ENCODE results near the gene FLT1.

Gene FLT1

DNA sequence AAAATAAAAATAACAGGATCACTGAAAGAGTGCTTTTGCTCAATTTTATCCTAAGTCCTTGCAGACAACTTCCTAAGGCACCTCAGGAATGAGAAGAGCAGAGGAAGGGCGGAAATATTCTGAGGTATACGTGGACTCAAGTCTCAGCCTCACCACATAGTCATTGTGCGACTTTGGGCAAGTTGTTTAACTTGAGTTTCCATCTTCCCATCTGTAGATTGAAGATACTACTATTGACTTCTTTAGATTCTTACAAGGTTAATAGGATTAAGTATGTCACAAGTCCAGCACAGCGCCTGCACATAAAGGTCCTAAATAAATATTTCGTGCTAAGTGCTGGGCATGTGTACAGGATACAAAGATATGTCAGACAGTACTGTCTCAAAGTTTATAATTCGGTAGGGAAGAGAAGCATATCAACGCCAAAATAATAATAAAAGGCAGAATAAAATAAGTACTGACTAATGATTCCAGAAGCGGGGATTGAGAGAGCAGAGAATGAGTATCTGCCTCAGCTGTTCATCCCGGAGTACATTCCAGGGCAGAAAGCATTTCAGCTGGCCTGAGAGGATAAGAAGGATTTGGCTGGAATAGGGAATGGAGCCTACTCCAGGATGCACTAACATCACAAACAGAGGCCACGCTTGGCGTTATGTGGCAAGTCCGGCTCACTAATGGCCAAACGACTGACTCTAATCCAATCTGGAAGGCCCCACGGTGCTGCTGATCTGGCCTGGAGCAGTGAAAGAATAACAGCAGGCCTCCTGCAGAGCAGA, 139.7 kb downstream of the FLT1 start:
- H3K4me3 ChIP-seq (ENCODE audit: insufficient read depth, low read depth, low read length, poor library complexity, severe bottlenecking), result no peak overlapping the region
- no peak overlapping the region for H3K27ac ChIP-seq (ENCODE audit: insufficient read depth, low read length, poor library complexity, severe bottlenecking)
- H3K36me3 ChIP-seq (ENCODE audit: control insufficient read depth, insufficient read depth, low read length), result no peaks in the 10 kb centered on the region
- no peaks in the 10 kb centered on the region for H3K27me3 ChIP-seq (replicated peaks; ENCODE audit: control insufficient read depth, insufficient read depth, low read length, poor library complexity, severe bottlenecking)
- H3K9me3 ChIP-seq (ENCODE audit: control insufficient read depth, low read length), result no peaks in the 10 kb centered on the region
- DNase-seq, result no peak
- no peaks in the 10 kb centered on the region for H3K4me1 ChIP-seq (ENCODE audit: control insufficient read depth, insufficient read depth, low read length, poor library complexity, severe bottlenecking)

GRCh38 chr13:28353679-28354078, 141.2 kb downstream of the FLT1 start:
- H3K4me3 ChIP-seq (ENCODE audit: insufficient read depth, low read depth, low read length, poor library complexity, severe bottlenecking), result no peak overlapping the region
- no peak for DNase-seq
- H3K9me3 ChIP-seq (ENCODE audit: control insufficient read depth, low read length), result no peaks in the 10 kb centered on the region
- no peaks in the 10 kb centered on the region for H3K27me3 ChIP-seq (replicated peaks; ENCODE audit: control insufficient read depth, insufficient read depth, low read length, poor library complexity, severe bottlenecking)
- H3K4me1 ChIP-seq (ENCODE audit: control insufficient read depth, insufficient read depth, low read length, poor library complexity, severe bottlenecking), result no peaks in the 10 kb centered on the region
- no peaks in the 10 kb centered on the region for H3K36me3 ChIP-seq (ENCODE audit: control insufficient read depth, insufficient read depth, low read length)
- H3K27ac ChIP-seq (ENCODE audit: insufficient read depth, low read length, poor library complexity, severe bottlenecking), result no peak overlapping the region

DNA sequence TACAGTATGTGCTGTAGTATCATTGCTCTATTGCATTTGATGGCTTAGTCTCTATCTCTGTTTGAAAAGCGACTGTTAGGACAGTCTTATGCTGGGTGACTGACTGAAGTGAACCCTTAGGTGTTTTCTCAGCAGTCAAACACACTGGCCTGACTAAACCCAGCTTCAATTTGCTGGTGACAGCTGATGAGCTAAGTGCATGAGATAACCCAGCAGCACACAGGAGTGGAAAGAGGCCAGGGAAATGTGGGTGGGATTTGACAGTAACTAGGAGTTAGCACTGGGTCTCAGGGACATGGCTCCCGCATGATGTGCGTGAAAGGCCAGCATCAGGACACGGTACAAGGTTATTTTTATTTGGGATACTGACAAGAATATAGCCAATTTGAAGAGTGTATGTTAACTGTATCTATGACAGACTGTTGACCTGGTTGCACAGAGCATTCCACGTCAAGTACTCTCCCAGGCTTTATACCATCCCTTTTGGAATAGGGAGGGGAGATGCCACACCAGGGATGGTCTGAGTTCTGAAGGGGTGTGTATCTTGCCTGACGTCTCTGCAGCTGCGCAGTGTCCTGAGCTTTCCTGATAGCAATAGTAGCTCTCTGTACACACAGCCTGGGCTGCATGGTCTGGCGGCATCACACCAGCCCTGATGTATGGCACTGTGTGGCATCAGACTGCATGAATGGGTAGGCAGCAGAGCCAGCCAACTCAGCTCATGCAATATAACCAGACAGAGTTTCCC, 144.8 kb downstream of the FLT1 start:
- no peaks in the 10 kb centered on the region for H3K9me3 ChIP-seq (ENCODE audit: control insufficient read depth, low read length)
- no peak overlapping the region for H3K27ac ChIP-seq (ENCODE audit: insufficient read depth, low read length, poor library complexity, severe bottlenecking)
- no peaks in the 10 kb centered on the region for H3K27me3 ChIP-seq (replicated peaks; ENCODE audit: control insufficient read depth, insufficient read depth, low read length, poor library complexity, severe bottlenecking)
- no peaks in the 10 kb centered on the region for H3K4me1 ChIP-seq (ENCODE audit: control insufficient read depth, insufficient read depth, low read length, poor library complexity, severe bottlenecking)
- no peak for DNase-seq
- H3K4me3 ChIP-seq (ENCODE audit: insufficient read depth, low read depth, low read length, poor library complexity, severe bottlenecking), result no peak overlapping the region
- no peaks in the 10 kb centered on the region for H3K36me3 ChIP-seq (ENCODE audit: control insufficient read depth, insufficient read depth, low read length)

GRCh38 chr13:28349371-28349770, 145.6 kb downstream of the FLT1 start:
- Histone ChIP-seq H3K36me3 (ENCODE audit: control insufficient read depth, insufficient read depth, low read length) (no peaks in the 10 kb centered on the region), H3K9me3 (ENCODE audit: control insufficient read depth, low read length) (no peaks in the 10 kb centered on the region), H3K27me3 (replicated peaks; ENCODE audit: control insufficient read depth, insufficient read depth, low read length, poor library complexity, severe bottlenecking) (no peaks in the 10 kb centered on the region), H3K4me3 (ENCODE audit: insufficient read depth, low read depth, low read length, poor library complexity, severe bottlenecking) (no peak overlapping the region), H3K27ac (ENCODE audit: insufficient read depth, low read length, poor library complexity, severe bottlenecking) (no peak overlapping the region), H3K4me1 (ENCODE audit: control insufficient read depth, insufficient read depth, low read length, poor library complexity, severe bottlenecking) (no peaks in the 10 kb centered on the region)
- DNase-seq, result no peak

- no peak for DNase-seq
- Histone ChIP-seq H3K9me3 (ENCODE audit: control insufficient read depth, low read length) (no peaks in the 10 kb centered on the region), H3K4me3 (ENCODE audit: insufficient read depth, low read depth, low read length, poor library complexity, severe bottlenecking) (no peak overlapping the region), H3K36me3 (ENCODE audit: control insufficient read depth, insufficient read depth, low read length) (no peaks in the 10 kb centered on the region), H3K27me3 (replicated peaks; ENCODE audit: control insufficient read depth, insufficient read depth, low read length, poor library complexity, severe bottlenecking) (no peaks in the 10 kb centered on the region), H3K27ac (ENCODE audit: insufficient read depth, low read length, poor library complexity, severe bottlenecking) (no peak overlapping the region), H3K4me1 (ENCODE audit: control insufficient read depth, insufficient read depth, low read length, poor library complexity, severe bottlenecking) (no peaks in the 10 kb centered on the region)
These were observed 147.2 kb downstream of the FLT1 start for GRCh38 chr13:28347456-28348371.

- H3K27ac ChIP-seq (ENCODE audit: insufficient read depth, low read length, poor library complexity, severe bottlenecking), result no peak overlapping the region
- no peaks in the 10 kb centered on the region for H3K4me1 ChIP-seq (ENCODE audit: control insufficient read depth, insufficient read depth, low read length, poor library complexity, severe bottlenecking)
- H3K4me3 ChIP-seq (ENCODE audit: insufficient read depth, low read depth, low read length, poor library complexity, severe bottlenecking), result no peak overlapping the region
- H3K36me3 ChIP-seq (ENCODE audit: control insufficient read depth, insufficient read depth, low read length), result no peaks in the 10 kb centered on the region
- H3K27me3 ChIP-seq (replicated peaks; ENCODE audit: control insufficient read depth, insufficient read depth, low read length, poor library complexity, severe bottlenecking), result no peaks in the 10 kb centered on the region
- no peak for DNase-seq
- no peaks in the 10 kb centered on the region for H3K9me3 ChIP-seq (ENCODE audit: control insufficient read depth, low read length)
These were observed 148.8 kb downstream of the FLT1 start for GRCh38 chr13:28346154-28346553.

GRCh38 chr13:28344163-28344562, 150.8 kb downstream of the FLT1 start:
- Histone ChIP-seq H3K36me3 (ENCODE audit: control insufficient read depth, insufficient read depth, low read length) (no peaks in the 10 kb centered on the region), H3K27me3 (replicated peaks; ENCODE audit: control insufficient read depth, insufficient read depth, low read length, poor library complexity, severe bottlenecking) (no peaks in the 10 kb centered on the region)

DNA sequence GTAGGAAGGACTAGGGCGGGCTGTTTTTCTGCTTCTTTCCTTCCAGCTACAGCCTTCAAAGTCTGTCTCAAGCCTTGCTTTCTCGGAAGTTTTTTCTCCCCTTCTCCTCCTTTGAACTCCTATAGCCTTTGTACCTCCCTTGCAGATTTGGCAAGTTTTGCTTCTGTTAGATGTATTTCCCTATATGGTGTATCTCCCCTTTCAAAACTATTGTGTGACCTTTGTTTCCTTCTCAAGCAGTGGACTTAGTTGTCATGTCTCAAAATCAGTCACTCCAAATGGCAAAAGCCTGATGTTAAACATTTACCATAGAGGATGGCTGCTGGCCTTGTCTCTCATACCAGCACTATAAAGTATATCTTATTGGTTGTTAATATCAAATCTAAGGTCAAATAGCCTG, 152.7 kb downstream of the FLT1 start:
- no peak overlapping the region for H3K4me3 ChIP-seq (ENCODE audit: insufficient read depth, low read depth, low read length, poor library complexity, severe bottlenecking)
- H3K36me3 ChIP-seq (ENCODE audit: control insufficient read depth, insufficient read depth, low read length), result no peaks in the 10 kb centered on the region
- H3K27me3 ChIP-seq (replicated peaks; ENCODE audit: control insufficient read depth, insufficient read depth, low read length, poor library complexity, severe bottlenecking), result no peaks in the 10 kb centered on the region
- no peak overlapping the region for H3K27ac ChIP-seq (ENCODE audit: insufficient read depth, low read length, poor library complexity, severe bottlenecking)
- no peaks in the 10 kb centered on the region for H3K4me1 ChIP-seq (ENCODE audit: control insufficient read depth, insufficient read depth, low read length, poor library complexity, severe bottlenecking)
- H3K9me3 ChIP-seq (ENCODE audit: control insufficient read depth, low read length), result no peaks in the 10 kb centered on the region
- DNase-seq, result no peak

More at GRCh38 chr13:28344163-28344562, 150.8 kb downstream of the FLT1 start:
- Histone ChIP-seq H3K27ac (ENCODE audit: insufficient read depth, low read length, poor library complexity, severe bottlenecking) (no peak overlapping the region), H3K4me1 (ENCODE audit: control insufficient read depth, insufficient read depth, low read length, poor library complexity, severe bottlenecking) (no peaks in the 10 kb centered on the region), H3K4me3 (ENCODE audit: insufficient read depth, low read depth, low read length, poor library complexity, severe bottlenecking) (no peak overlapping the region), H3K9me3 (ENCODE audit: control insufficient read depth, low read length) (no peaks in the 10 kb centered on the region)
- no peak for DNase-seq

- Histone ChIP-seq H3K36me3 (ENCODE audit: control insufficient read depth, insufficient read depth, low read length) (no peaks in the 10 kb centered on the region), H3K4me3 (ENCODE audit: insufficient read depth, low read depth, low read length, poor library complexity, severe bottlenecking) (no peak overlapping the region), H3K27me3 (replicated peaks; ENCODE audit: control insufficient read depth, insufficient read depth, low read length, poor library complexity, severe bottlenecking) (no peaks in the 10 kb centered on the region), H3K27ac (ENCODE audit: insufficient read depth, low read length, poor library complexity, severe bottlenecking) (no peak overlapping the region), H3K4me1 (ENCODE audit: control insufficient read depth, insufficient read depth, low read length, poor library complexity, severe bottlenecking) (no peaks in the 10 kb centered on the region), H3K9me3 (ENCODE audit: control insufficient read depth, low read length) (no peaks in the 10 kb centered on the region)
- DNase-seq, result no peak
These were observed 154.6 kb downstream of the FLT1 start for GRCh38 chr13:28340272-28340793.

Data from effector memory CD4-positive, alpha-beta T cell (primary cell).